GM03348 (cell line): ENCODE data around the gene PGM5.

Experiments
- DNase-seq: peaks from one replicate; pipeline ENCODE4 v3.0.0; 2012; ENCODE audit warnings: low spot score

Gene PGM5

DNA sequence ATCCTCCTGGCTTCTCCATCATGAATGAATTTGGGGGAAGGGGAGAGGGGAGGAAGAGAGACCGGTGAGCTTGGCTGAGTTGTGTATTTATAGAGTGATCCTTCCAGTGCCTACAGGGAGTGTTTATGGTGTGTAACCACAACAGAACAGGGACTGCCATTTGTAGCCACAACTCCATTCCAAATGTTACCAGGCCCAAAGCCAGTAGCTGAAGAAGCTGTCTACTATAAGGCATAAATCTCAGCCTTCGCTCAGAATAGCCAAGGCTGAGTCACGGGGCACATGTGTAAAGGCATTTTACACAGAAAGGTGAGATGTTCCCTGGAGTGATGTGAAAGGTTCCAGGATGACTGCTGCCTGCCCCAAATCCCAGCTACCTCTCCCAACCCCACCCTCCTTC is 181.8 kb downstream of the PGM5 start:
- no peak for DNase-seq

DNA sequence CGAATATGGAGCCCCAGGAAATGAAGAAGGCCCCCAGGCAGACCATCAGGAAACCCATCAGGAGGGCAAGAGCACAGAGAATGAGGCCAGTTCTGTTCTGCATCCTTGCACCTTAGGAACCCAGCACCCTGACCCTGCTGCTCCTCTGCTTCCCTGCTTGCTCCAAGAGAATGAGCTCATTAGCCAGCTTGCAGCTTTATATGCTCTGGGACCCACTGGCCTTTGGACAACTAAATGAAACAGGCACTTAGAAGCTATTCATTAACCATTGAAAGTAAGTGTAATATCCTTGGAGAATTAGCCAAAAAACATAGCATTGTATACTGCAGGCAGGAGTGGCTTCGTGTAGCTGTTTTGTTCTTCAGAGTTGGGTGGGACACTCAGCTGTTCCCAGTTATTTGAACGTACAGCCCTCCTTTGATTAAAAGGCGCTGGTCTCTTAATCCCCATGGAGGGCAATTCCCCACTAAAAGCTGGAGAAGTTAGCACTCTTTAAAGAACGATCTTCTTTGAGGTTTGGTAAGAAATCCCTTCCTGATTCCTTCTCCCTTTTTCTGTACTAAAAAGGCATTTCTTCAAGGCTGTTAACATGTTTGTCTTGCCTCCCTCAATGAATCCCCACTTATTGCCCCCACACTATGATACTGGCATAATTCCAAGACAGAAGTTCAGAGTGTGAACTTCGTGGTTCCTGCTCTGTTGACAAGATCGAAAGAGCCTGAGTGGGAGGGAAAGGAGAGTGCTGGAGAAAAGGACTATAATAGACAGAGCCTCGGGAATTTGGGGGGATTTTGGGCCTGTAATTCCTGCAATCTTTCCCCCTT is 184.5 kb downstream of the PGM5 start, which contains the start of gene TMEM252:
TSS of gene TMEM252 (minus strand) at position 172 of the 824 bp plus-strand sequence. CDS start at position 103, 69 bp downstream.
- no peak for DNase-seq

DNA sequence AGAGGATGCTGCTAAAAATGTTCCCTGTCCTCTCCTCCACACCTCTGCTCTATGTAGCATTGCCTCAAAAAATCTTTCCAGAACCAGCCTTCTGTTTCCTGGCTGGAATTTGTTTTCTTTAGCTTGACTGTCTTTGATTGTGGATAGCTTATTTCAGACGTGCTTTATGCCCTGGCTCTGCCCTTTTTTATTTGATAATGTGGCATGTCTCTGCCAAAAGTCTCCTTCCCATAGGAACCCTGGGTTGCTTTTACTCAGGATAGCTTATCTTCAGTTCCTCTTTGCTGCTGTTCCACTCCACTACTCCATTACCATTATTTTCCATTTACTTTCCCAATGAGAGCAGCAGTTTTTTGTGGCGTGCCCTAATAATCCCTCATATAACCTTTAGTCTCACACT is 185.2 kb downstream of the PGM5 start:
- no peak for DNase-seq

DNA sequence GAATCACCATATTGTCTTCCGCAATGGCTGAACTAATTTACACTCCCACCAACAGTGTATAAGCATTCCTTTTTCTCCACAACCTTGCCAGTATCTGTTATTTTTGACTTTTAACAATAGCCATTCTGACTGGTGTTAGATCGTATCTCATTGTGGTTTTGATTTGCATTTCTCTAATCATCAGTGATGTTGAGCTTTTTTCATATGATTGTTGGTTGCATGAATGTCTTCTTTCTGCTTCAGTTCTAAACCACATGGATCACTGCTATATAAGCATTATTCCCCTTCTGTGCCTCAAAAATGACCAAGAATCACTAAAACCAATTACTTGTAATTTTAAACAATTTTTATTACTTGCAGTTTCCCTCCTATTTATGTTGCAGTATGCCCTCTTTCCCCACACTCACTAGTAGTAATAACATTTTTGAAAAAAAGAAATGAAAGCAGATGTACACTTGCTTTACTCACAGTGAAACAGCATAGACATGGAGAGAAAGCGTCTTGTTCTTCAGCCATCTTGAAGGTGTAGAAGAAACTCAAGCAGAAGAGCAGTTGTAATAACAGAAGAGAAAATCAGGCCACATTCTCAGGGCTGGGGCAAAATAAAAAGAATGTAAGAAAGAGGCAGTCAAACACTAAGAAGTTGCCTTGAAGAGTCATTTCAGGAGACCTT is 188.8 kb downstream of the PGM5 start:
- DNase-seq: no peak

DNA sequence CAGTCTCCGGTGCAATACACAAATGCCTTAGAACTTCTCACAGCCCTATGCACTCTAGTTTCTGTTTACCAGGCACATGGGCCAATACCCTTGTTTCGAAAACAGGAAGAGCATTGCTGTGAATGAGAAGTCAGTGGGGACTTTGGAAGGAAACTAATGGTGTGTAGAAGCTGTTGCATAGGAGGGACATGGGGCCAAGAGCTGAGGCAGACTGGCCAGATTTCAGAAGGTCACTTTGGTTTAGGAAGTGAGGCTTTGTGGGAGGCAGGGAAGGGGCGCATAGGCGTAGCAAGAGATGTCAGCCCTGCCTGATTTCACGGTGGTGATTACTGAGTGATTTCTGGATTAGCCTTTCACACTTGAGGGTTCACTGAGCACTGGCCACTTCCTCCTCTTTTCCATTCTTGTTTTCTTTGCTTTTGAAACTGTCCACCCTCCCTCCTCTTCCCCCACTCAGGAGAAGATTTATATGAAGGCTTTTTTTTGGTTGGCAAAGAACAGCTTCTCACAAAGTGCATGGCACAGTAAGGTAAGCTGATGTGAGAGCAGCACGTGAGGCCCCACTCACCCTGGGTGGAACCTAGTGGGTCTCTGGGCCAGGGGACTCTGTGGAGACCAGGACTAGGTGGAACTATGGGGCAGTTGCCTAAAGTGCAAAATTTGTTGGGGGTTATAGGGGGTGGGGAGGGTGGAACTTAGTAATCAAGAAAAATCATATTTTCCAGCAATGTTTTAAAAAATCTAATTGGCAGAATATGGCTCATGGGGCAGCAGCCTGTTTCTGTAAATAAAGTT is 190.4 kb downstream of the PGM5 start:
- DNase-seq: no peak

DNA sequence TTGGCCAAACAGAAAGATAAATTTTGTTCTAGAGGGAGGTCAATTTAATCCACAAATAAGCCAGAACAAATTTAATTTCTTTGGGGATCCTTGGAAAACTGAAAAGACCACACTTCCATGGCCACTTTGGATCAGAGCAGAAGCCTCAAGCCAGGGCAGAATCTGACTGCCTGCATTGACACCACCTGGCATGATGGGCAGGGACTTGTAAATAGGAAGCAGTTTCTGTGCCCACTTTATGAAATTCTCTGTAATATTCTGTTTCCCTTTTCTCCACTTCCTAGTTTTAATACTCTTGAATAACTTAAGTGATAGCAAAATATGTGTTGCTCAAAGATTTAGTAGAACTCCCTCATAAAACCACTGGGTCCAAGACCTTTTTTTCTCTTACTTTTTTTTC is 191.0 kb downstream of the PGM5 start:
- no peak for DNase-seq

DNA sequence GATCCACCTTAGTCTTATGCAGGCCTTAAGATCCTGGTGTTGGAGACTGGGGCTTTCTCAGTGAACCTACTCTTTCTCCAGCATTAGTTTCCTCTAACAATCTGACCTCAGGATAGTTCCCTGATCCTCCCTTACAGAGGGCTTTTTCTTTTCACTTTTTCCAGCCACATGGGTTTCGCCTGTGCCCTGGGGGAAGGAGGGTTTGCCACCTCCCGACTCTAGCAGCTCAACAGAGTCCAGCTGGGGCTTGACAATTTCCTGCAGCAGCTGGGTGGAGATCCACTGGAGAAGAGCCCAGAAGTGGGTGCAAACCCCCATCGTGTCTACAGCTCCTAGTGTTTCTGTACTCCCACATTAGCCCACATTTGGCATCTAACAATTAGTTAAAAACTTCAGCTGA is 191.8 kb downstream of the PGM5 start:
- no peak for DNase-seq

DNA sequence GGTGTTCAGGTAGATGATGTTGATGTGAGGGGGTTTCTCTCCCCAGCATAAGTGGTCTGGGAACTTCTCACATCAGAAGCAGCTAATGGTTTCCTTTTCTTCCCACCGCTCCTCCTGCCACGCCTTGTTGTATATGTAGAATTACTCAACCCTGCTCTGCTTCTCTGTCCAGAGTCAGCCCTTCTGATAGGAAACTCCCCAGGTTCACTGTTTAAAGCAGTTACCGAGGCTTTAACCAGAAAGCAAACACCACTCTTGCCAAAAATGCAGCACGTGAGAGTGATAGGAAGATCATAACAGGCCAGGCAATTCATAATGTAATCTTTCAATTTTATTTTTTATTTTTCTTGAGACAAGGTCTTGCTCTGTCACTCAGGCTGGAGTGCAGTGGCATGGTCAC is 194.8 kb downstream of the PGM5 start:
- DNase-seq: no peak

DNA sequence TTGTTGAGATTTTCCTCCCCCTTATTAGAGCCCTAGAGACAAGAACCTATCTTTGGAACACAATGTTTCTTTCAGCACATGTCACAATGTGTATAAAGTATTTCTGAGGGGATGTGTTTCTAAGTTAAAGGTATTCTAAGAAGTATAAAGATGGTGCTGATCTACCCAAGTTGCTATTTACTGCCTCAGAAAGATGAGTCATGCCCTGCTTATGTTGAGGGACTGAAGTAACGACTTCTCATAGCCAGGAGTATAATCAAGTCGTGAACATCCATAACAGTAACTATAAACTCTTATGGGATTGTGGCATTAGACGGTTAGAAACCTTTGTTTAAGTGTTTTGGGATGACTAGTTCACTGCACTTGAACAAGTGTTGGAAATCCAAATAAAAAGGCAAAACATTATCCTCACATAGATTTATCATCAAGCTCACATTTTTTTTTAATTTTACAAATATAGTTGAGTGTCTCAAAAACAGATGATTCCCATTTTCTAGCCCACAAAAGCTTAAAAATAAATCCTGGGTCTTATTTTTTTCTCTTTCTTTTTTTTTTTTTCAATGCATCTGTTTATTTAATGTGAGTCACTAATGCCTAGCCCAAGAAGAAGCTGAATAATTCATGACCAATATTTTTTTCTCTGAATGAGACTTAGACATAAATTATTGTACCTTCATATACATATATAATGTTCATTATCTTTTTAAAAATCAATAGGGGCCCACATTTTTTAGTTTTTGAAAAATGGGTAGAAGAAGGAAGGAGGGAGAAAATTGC is 196.5 kb downstream of the PGM5 start:
- DNase-seq: no peak

DNA sequence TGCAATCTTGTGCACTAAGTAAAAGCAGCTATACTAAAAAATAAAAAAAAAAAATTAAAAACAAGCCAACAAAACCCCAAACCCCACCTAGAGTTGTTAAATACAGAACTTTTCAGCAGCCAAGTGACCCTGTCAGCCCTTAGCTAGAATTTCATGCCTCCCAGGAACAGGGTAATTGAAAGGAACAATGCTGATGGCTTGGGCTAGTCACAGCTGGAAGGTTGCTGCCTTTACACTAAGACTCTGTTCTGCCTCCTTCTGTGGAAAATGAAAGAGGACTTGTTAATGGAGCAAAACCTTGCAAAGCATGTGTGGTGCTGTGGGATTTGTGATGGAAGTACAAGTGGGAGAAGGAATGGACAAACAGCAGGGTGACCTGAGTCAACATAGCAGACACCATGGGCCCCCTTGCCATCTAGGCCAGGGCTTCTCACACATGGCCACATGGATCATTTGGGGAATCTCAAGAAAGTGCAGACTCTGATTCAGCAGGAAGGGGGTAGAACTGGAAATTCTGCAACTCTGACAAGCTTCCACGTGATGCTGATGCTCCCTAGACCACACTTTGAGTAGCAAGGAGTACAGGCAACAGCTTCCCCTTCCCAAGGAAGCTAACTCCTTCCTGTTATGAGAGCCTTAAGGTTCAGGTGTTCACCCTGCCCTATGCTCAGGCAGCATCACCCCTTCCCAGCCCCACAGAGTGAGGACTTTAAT is 199.2 kb downstream of the PGM5 start:
- no peak for DNase-seq

DNA sequence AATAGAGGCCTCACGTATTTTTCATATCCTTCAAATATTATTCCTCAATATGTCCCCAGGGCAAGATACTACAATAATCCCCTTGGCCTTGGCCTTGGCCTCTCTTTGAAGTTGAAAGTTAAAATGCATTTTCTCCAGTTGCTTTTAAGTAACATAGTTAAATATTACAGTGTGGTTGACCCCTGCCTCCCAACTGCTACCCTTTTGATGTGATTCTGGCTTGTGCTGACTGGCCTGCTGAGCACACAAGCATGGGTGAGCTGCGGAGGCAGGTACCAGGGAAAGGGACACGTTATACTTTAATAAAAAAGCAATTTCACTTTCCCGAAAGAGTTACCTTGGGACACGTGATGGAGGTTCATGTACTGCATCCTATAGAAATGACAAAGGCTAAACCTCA is 202.1 kb downstream of the PGM5 start:
- DNase-seq: no peak

DNA sequence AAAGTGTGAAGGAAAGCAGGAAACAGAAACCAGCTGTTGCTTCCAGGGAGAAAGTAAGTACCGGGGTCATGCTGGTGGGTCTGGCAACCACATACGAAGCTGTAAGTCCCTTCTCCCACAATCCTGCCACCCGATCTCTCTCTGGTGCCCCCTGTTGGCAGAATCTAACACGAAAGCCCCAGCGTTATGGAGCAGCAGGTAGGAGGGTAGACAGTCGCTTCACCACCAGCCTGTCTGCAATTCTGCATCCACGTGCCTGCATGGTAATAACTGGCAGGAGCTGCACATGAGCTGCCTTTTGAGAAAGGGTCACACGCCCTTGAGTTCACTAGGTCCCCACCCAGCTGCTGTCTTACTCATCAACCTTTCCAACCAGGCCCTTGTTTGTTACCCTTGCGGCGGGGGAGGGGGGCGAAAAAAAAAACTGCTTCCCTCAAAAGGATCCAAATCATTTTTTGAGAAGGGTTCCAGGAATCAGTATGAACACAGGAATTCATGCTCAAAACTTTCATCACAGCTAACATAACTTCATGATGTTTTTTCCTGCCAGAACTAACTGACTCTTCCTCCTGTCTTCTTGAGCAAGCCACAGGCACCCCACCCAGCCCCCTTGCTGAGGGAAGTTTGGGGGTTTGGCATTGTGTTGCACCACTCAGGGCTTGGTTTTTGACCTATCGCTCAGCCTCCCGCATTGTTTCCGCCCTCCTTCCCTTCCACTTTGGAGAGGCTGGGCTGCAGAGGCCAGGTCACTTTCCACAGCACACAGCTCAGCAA is 203.8 kb downstream of the PGM5 start:
- DNase-seq: no peak

DNA sequence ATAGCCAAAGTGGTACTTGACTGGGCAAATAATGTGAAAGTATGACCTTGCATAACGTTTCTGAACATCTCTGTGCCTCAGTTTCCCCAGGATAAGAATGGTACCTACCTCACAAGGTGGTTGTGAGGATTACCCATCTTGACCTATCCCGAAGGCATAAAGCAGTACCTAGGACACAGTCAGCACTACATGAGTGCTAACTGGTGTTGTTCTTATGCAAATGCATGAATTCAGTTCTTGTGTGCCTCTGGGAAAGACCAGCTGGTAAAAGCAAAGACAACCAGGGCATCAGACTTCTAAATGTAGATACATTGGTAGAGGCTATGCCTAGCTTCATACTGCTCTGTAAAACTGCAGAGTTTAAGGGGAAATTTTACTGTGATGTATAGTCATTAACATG is 206.1 kb downstream of the PGM5 start:
- DNase-seq: no peak

DNA sequence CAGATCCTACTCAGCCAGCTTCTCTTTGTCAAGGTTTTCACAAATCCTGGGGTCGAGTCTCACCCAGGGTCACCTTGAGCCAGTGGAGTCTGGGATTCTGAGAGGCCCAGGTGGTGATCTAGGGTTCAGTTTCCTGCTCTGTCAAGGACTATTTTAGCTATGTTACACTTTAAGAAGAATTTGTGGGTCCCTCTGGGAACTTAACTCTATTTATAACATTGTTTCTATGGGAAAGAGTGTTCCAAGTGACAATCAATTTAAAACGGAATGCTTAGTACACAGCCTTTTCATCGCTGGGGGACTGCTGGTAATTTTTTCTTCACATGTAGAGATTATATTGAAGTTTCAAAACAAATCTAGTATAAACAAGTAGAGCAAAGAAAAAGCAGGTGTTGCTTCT is 211.2 kb downstream of the PGM5 start:
- DNase-seq: no peak

DNA sequence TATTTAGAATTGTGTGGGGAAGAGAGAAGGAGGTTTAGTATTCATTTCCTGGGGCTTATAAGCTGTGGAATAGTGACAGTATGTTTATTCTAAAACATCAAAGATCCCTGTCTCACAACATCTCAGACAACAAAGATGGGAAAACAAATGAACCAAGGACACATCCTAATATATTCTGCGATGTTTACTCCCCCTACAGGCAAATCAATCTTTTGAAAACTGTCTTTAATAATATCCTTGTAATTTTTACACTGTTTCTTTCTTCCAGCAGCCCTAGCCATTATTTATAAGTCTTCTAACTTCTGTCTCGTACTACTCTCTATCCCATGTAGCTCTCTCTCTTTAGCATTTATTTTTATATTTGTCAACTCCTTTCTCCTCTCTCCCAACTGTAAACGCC is 217.7 kb downstream of the PGM5 start:
- no peak for DNase-seq

DNA sequence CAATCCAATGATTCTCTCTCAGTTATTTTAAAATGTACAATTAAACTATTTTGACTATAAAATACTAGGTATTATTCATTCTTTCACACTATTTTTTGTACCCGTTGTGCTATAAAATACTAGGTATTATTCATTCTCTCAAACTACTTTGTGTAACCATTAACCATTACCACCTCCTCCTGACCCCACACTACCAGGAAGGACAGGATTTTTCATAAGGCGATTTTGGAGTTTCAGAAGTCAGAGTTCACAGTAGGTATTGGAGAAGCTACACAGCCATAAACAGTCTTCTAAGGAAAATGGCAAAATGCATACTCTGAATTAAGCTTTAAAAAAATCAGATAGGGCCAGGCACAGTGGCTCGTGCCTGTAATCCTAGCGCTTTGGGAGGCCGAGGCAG is 219.4 kb downstream of the PGM5 start:
- no peak for DNase-seq

DNA sequence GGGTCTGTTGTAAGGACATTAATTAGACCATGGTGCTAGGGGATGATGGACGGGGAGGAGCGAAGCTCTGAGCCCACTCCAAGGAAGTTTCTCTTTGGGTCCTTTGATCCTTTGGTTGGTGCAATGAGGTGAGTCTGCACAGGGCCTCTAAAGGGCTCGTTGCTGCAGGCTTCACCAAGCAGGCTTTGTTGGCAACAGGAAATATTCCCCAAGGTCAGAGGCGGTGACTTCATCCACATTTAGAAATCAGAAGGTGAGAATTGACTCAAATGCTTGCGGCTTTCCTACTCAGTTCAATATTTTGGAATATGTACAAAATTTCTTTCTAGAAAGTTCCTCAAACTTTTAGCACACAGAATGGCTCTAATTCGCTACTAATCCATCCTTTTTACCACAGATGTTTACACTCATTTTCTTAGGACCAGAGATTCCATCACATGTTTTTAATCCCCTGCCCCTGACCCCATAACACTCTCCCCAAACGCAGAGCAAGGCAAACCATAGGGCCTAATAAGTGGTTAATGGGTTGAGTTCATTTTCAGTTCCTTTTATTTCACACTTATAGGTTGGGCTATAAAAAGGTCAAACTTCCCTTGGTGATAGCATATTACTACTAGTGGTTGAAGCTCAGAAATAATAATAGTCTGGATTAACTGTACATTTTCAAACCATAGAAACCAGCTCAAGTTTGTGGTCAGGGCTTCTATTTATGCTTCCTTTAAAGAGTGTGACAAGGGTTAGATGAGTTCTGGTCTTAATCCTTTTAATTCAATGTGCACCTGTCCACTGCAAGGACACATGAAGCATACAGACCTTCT is 221.6 kb downstream of the PGM5 start:
- DNase-seq: no peak
